Measurements from ENCODE around the gene KIF21B. TPM values are rescaled to one million over a fixed set of nuclear protein-coding genes. Genes with fewer than 3 reads are reported as not detected.

KIF21B gene
- total and polyA plus RNA-seq, 9 of the 15 experiments (the other 6 are each of a cell fraction or from before 2014, with no cell fraction given): 0.46 to 13.4 (median 5.9) TPM

- TF ChIP-seq E2F1 (CRISPR knock-in tag; IDR thresholded peaks at IDR 0.05): no peak
- TF ChIP-seq ZNF24 (IDR thresholded peaks at IDR 0.05): no peak
- TF ChIP-seq ZNF140 (CRISPR knock-in tag; IDR thresholded peaks at IDR 0.05): no peak
- no peak for TF ChIP-seq ADNP (tag; IDR thresholded peaks at IDR 0.05)
- no peak for TF ChIP-seq DACH1 (IDR thresholded peaks at IDR 0.05; ENCODE audit: partially characterized antibody)
- no peak for TF ChIP-seq MAFF (IDR thresholded peaks at IDR 0.05; ENCODE audit: low read length)
- no peak for TF ChIP-seq TGIF2 (CRISPR knock-in tag; IDR thresholded peaks at IDR 0.05)
Measured at GRCh38 chr1:200981278-200981677, 42.2 kb downstream of the KIF21B start (continued).

DNA sequence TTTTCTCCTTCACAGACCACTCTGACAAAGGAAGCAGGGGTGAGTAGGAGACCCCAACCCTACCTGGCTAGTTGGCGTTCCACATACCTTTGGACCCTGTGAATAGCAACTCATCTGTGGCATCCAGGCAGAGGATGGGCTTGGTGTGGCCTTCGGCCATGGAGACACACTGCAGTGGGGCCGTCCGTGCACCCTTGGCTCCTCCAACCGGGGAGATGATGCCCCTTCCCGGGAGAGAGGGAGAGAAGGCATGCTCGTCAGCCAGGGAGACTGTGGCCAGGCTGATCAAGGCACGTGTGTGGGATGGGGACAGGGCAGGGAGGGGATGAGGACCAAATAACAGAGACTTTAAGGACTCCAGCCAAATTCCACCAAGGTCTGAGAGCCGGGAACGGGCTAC lies 42.6 kb downstream of the KIF21B start:
- Histone ChIP-seq H2AFZ (ENCODE audit: low read depth, low read length) (no peak overlapping the region), H3K4me3 (no peak overlapping the region), H3K9ac (ENCODE audit: insufficient read depth in 1 of 2, low read depth in 2 of 2, low read length in 2 of 2) (no peak overlapping the region), H3K4me2 (ENCODE audit: insufficient read depth, low read length) (no peak overlapping the region), H3K4me1 (replicated peaks in 1 of 2; ENCODE audit: control insufficient read depth in 2 of 2, insufficient read depth in 2 of 2, low read length in 2 of 2) (peaks cover 0 to 4% of the 10 kb centered on the region in 2 experiments; a peak in 1 of 5 replicates), H3K79me2 (ENCODE audit: control insufficient read depth, insufficient read depth, low read length) (no peaks in the 10 kb centered on the region), H3K9me1 (ENCODE audit: control insufficient read depth, insufficient read depth, low read length) (no peaks in the 10 kb centered on the region), H3K36me3 (ENCODE audit: control insufficient read depth, insufficient read depth, low read length) (no peaks in the 10 kb centered on the region; the same call in 2 of the 3 replicates), H4K20me1 (replicated peaks; ENCODE audit: control insufficient read depth, insufficient read depth, low read length) (no peaks in the 10 kb centered on the region), H3K9me3 (replicated peaks; ENCODE audit: control insufficient read depth, insufficient read depth, low read depth, low read length) (no peaks in the 10 kb centered on the region), H3K27me3 (ENCODE audit: control insufficient read depth in 2 of 2, insufficient read depth in 2 of 2, low read length in 2 of 2) (no peaks in the 10 kb centered on the region), H3K27ac (ENCODE audit: extremely low read depth, low read depth, low read length) (no peak overlapping the region)
- BruUV-seq (replicated peaks): no TSS peak
- ChIA-PET CTCF (ENCODE audit: low intra/inter-chr PET ratio) (interaction anchor here (3.2 kb wide), 1 partner anchor 62 kb away, joined by 15 read pairs; no protein-coding TSS in a partner anchor), POLR2A (interaction anchor here (0.7 kb wide), 1 partner anchor 16 kb away, joined by 3 read pairs; no protein-coding TSS in a partner anchor)
- FAIRE-seq (no peak), ATAC-seq (no peak), DNase-seq (ENCODE audit: extremely low read depth in 1 of 4, low spot score in 3 of 4) (no peak)
- in situ Hi-C loops (cut with MboI) (no loop called here), intact Hi-C loops (cut with micrococcal nuclease) (no loop called here)
- no peak for TF ChIP-seq CTBP1 (IDR thresholded peaks at IDR 0.05; ENCODE audit: borderline replicate concordance)
- TF ChIP-seq, protein P1, sequence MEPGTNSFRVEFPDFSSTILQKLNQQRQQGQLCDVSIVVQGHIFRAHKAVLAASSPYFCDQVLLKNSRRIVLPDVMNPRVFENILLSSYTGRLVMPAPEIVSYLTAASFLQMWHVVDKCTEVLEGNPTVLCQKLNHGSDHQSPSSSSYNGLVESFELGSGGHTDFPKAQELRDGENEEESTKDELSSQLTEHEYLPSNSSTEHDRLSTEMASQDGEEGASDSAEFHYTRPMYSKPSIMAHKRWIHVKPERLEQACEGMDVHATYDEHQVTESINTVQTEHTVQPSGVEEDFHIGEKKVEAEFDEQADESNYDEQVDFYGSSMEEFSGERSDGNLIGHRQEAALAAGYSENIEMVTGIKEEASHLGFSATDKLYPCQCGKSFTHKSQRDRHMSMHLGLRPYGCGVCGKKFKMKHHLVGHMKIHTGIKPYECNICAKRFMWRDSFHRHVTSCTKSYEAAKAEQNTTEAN (CRISPR knock-in tag; IDR thresholded peaks at IDR 0.05): no peak
- TF ChIP-seq MTF1 (CRISPR knock-in tag; IDR thresholded peaks at IDR 0.05; ENCODE audit: borderline replicate concordance): no peak
- TF ChIP-seq NCOA1 (IDR thresholded peaks at IDR 0.05; ENCODE audit: low read depth): no peak
- no peak for TF ChIP-seq RBM34 (IDR thresholded peaks at IDR 0.05; ENCODE audit: borderline replicate concordance, insufficient read depth, low read length)
- no peak for TF ChIP-seq ESRRB (CRISPR knock-in tag; IDR thresholded peaks at IDR 0.05; ENCODE audit: borderline replicate concordance)
- WGBS (ENCODE audit: insufficient coverage, low coverage, missing lambda C conversion rate): 35% methylated on average over 10 of the region's 10 CpGs
